AG04449 (cell line): ENCODE data around the gene UST.

Source experiments
- CTCF ChIA-PET: fragments of 350-600 bp; formaldehyde crosslinking; extraction: SDS; loops from one replicate; lab custom pipeline; 2021; ENCODE audit warnings: antibody characterized with exemption; lab: Yijun Ruan, JAX
- POLR2A ChIA-PET: fragments of 400-600, 350-600 bp; formaldehyde crosslinking; extraction: SDS; loops from one replicate; lab custom pipeline; 2020; ENCODE audit warnings: antibody characterized with exemption, inconsistent platforms; lab: Yijun Ruan, JAX
- DNase-seq: peaks from one replicate; pipeline ENCODE4 v3.0.0-alpha.2; 2010; ENCODE audit warnings: low read depth, low spot score
- H3K4me3 ChIP-seq: 2 replicates; pipeline ENCODE4 v1.5.1; 2011; ENCODE audit warnings: low read depth, mild to moderate bottlenecking, control low read depth, low read length
- TF ChIP-seq, protein P1 (sequence below): IDR thresholded peaks from one replicate; pipeline ENCODE4 v1.5.1; 2011; ENCODE audit warnings: mild to moderate bottlenecking, moderate library complexity, low read length, control low read depth, inconsistent platforms; ENCODE audit not compliant: insufficient read depth; ENCODE audit errors: missing control alignments

UST gene

GRCh38 chr6:148811459-148811858, 64.6 kb downstream of the UST start:
- H3K4me3 ChIP-seq: no peak overlapping the region
- TF ChIP-seq, protein P1, sequence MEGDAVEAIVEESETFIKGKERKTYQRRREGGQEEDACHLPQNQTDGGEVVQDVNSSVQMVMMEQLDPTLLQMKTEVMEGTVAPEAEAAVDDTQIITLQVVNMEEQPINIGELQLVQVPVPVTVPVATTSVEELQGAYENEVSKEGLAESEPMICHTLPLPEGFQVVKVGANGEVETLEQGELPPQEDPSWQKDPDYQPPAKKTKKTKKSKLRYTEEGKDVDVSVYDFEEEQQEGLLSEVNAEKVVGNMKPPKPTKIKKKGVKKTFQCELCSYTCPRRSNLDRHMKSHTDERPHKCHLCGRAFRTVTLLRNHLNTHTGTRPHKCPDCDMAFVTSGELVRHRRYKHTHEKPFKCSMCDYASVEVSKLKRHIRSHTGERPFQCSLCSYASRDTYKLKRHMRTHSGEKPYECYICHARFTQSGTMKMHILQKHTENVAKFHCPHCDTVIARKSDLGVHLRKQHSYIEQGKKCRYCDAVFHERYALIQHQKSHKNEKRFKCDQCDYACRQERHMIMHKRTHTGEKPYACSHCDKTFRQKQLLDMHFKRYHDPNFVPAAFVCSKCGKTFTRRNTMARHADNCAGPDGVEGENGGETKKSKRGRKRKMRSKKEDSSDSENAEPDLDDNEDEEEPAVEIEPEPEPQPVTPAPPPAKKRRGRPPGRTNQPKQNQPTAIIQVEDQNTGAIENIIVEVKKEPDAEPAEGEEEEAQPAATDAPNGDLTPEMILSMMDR: no peak
- ChIA-PET CTCF (interaction anchor here (1.1 to 1.3 kb wide), 2 partner anchors 41 to 252 kb away, joined by 3 read pairs; no protein-coding TSS in a partner anchor), POLR2A (no interaction called here)
- no peak for DNase-seq

DNA sequence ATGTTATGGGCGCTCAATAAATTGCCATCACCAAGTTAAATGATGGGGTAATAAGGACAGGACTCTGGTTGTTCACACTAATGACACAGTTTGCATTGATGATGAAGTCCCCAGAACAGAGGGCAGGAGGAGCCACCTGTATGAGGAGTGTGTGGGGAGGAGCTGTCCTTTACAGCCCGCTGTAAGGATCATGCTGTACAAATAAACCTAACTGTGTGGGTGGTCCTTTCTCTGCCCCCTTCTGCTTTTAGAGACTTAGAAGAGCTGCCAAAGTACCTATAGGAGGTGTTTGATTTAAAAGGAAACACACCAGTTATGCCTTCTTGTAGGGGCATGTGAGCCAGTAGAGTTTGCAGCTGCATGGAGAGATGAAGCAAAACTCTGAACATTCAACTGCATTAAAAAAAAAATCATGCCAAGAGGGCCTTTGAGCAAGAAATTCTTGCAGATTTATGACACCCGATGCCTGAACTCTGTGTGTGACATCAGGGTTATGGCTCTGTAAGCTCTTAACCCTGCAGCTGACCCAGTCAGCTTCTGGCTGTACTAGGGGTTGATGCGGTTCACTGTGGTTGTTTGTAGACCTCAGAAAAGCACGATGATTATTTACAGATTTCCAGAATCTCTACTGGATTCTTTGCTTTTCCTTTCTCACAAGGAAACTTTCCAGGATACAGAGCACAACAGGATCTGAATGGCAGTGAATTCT, 67.4 kb downstream of the UST start:
- ChIA-PET CTCF (no interaction called here), POLR2A (no interaction called here)
- DNase-seq: no peak
- H3K4me3 ChIP-seq: no peak overlapping the region
- TF ChIP-seq, protein P1: no peak

DNA sequence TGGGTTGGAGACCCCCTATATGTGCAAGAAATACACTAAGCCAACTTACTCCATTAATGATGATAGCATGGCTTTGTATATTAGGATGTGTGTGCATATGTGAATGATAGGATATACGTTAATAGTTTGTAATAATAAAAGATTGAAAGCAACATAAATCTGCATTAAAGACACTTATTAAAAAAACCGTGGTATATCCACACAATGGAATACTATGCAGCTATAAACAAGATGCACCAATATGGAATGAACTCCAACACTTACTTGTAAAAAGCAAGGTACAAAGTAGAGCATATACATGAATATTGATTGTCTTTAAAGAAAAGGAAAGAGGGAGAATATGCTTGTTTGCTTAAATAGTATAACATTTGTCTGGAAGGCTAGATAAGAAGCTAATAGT, 68.0 kb downstream of the UST start:
- POLR2A ChIA-PET: no interaction called here
- DNase-seq: no peak
- TF ChIP-seq, protein P1: no peak
- H3K4me3 ChIP-seq: no peak overlapping the region
- CTCF ChIA-PET: no interaction called here

- TF ChIP-seq, protein P1: no peak
- CTCF ChIA-PET: interaction anchor here (0.6 to 1.4 kb wide), 2 partner anchors 15 to 1240 kb away, joined by 3 read pairs; no protein-coding TSS in a partner anchor
- no peak for DNase-seq
- no peak overlapping the region for H3K4me3 ChIP-seq
- POLR2A ChIA-PET: no interaction called here
Observed at GRCh38 chr6:148816117-148816516, 69.3 kb downstream of the UST start.

GRCh38 chr6:148817689-148818088, 70.9 kb downstream of the UST start:
- ChIA-PET CTCF (no interaction called here), POLR2A (no interaction called here)
- TF ChIP-seq, protein P1: no peak
- no peak for DNase-seq
- H3K4me3 ChIP-seq: no peak overlapping the region

GRCh38 chr6:148818939-148819575, 72.2 kb downstream of the UST start:
- H3K4me3 ChIP-seq: no peak overlapping the region
- no peak for DNase-seq
- CTCF ChIA-PET: no interaction called here
- TF ChIP-seq, protein P1: no peak
- POLR2A ChIA-PET: no interaction called here
